ENCODE measurements around the gene ATXN2.
"Not testable (repeated sequence)": the region's sequence is repeated elsewhere in the genome, so short reads cannot be mapped to it uniquely, and the experiment has no call there.

The ATXN2 gene

DNA sequence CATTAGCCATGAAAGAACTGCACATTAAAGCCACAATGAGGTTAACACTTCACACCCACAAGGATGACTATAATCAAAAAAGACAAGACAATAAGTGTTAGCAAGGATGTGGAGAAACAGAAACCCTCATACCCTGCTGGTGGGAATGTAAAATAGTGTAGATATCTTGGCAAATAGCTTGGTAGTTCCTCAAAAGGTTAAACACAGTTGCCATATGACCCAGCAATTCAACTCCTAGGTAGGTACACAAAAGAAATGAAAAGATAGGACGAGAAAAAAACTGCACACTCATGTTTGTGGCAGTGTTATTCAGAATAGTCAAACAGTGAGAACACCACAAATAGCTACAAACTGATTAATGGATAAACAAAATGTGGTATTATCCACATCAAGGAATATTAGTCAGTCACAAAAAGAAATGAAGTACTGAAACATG, 93.5 kb downstream of the ATXN2 start:
- no peak for DNase-seq (ENCODE audit: low read depth, low spot score)

DNA sequence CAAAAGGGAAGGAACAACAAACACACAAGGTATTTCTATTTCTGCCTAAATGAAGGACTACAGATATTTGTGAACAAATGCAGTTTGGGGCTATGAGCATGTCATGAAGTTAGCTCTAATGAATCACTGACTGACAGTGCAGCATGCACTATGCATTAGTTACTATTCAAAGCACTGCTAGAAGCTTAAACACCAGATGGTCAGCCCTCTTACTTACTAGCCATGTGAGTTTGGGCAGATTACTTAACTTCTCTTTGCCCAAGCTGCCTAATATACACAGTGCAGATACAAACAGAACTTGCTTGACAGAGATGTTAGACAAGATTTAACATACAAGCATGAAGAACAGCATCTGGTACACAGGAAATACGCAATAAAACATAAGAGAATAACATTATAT, 96.0 kb downstream of the ATXN2 start:
- no peak for DNase-seq (ENCODE audit: low read depth, low spot score)

DNA sequence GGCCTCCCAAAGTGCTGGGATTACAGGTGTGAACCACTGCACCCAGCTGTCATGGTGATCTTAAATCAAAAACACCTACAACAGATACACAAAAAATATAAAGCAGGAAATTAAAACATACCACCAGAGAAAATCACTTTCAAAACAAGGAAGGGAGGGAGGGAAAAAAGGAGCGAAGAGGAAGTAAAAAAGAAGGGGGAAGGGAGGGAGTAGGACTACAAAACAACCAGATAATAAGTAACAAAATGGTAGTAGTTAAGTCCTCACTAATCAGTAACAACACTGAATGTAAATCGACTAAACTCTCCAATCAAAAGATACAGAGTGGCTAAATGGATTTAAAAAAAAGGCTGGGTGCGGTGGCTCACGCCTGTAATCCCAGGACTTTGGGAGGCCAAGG, 104.4 kb downstream of the ATXN2 start:
- no peak for DNase-seq (ENCODE audit: low read depth, low spot score)

DNA sequence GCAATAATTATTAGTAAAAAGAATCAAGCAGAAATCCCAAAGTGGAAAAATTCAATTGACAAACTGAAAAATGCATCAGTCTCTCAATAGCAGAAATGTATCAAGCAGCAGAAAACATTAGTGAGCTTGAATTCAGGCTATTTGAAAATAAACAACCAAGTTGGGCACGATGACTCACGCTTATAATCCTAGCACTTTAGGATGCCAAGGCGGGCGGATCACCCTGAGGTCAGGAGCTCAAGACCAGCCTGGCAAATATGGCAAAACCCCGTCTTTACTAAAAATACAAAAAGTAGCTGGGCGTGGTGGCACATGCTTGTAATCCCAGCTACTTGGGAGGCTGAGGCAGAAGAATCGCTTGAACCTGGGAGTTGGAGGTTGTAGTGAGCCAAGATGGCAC, 106.1 kb downstream of the ATXN2 start:
- DNase-seq (ENCODE audit: low read depth, low spot score) = not testable (repeated sequence)

DNA sequence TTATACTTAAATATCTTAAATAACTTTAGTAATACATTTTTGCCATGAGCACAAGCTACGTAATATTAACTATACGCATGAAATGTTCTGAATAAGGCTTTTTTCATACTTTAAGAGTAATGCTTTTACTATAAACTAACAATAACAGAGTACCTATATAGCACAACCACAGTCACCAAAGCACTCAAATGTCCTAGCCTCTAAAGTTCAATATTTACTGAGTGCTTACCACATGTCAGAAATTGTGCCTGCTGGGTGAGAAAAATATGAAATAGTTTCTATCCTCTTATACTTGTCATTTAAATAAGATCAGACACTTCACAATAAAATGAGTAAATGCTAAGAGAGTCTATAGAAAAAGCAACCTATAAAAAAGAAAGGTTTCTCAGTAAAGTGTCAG, 110.3 kb downstream of the ATXN2 start:
- DNase-seq (ENCODE audit: low read depth, low spot score) = no peak

DNA sequence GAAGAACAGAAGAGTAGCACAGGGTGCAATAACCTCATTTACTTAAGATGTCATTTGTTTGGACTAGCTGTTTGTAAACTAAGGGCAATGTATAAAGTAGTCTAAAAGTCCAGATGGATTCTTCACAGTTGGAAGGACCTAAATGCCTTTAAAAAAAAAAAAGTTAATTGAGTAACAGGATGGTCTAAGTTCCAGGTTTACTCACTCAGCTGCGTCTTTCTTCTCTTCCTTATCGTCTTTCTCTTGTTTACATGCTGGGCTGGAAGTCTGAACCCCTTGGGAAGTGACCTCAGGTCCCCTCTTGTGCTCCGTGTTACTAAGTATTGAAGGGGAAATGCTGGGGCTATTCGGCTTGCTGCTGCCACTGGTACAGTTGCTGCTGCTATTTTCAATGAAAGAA, 110.8 kb downstream of the ATXN2 start:
- DNase-seq (ENCODE audit: low read depth, low spot score) = no peak

DNA sequence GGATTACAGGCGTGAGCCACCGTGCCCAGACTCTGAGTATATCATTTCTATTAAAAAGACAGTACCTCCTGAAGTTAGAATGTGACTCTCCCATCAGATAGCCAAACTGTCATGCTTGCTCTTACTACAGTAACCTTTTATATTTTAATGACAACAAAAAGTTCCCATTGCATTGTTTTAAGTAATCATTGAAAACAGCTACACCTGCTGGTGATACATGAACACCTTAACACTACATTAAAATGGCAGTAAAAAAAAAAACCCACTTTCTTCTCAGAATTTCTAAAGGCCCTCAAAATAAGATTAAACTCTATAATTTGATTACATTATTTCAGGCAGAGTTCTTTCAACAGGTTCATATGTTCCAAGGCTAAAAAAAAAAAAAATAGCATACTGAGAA, 116.7 kb downstream of the ATXN2 start:
- DNase-seq (ENCODE audit: low read depth, low spot score) = no peak

DNA sequence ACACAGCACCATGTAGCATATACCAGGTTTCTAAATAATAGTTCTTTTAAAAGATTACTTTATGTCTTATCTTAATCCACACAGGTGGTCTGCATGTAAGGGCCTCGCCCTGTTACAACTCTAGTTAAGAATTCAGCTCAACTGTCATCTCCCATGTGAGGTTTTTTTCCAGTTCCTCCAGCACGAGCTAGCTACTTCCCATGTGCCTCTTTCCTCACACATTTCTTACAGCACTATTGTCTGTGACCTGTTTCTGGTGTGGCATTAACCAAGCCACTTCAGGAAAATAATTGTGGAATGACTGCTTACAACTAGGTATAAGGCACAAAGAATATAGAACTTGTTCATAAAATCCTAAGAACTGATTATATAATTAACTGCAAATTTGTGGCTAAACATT, 127.9 kb downstream of the ATXN2 start:
- no peak for DNase-seq (ENCODE audit: low read depth, low spot score)

DNA sequence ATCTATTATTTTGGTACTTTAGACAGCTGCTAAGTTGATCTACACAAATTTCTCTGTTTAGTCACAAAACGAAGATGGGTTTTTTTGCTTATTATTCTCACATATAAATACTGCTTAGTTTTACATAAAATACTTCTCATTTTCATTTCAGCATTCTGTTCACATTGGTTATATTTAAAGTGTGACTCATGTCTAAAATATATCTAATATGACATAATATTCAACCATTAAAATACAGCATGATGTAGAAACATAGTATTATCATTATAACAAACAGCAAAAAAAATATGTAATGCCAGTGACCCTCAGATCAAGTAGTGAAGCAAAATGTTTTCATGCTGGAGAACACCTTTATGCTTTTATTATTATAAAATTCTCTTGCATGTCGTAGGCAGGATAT, 129.7 kb downstream of the ATXN2 start:
- no peak for DNase-seq (ENCODE audit: low read depth, low spot score)

DNA sequence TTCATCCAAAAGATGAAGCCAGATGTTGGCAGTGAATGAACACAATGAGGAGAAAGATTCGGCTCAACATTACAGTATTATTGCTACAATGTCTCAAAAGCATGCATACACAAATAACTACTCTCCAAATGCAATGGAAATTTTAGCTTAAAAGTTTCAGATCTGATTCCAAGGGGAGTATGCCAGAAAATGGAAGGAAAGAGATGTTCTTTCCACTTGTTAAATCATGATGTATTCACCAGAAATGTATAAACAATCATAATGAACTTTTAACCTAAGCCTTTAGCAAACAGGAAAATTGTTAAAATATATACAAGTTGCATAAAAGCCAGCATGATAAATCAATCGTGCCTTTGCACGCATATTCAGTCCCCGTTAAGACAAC, 131.3 kb downstream of the ATXN2 start:
- DNase-seq (ENCODE audit: low read depth, low spot score) = no peak

DNA sequence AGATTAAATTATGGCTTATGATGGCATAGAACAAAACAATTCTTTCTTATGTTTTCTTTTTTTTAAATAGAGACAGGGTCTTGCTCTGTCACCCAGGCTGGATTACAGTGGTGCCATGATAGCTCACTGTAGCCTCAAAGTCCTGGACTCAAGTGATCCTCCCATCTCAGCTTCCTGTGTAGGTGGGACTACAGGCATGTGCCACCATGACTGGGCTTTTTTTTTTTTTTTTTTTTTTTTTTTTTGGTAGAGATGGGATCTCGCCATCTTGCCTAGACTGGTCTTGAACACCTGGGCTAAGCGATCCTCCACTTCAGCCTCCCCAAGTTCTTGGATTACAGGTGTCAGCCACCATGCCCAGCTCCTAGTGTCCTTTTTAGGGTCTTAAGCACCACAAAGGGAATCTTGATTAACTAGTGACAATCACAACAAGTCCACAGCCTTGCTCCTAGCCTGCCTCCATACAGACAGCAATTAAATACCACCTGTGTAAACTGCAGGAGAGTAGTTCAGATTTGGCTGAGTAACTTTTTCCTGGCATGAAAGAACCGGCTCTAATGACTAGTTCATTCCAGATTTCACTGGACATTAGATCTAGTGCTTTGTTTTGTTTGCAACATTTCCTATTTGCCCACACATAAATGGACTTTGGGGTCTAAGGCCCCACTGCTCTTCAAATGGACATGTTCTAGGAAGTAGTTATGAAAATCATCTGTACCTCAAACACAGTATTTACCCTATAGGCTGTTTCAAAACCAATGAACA, 131.8 kb downstream of the ATXN2 start:
- no peak for DNase-seq (ENCODE audit: low read depth, low spot score)

DNA sequence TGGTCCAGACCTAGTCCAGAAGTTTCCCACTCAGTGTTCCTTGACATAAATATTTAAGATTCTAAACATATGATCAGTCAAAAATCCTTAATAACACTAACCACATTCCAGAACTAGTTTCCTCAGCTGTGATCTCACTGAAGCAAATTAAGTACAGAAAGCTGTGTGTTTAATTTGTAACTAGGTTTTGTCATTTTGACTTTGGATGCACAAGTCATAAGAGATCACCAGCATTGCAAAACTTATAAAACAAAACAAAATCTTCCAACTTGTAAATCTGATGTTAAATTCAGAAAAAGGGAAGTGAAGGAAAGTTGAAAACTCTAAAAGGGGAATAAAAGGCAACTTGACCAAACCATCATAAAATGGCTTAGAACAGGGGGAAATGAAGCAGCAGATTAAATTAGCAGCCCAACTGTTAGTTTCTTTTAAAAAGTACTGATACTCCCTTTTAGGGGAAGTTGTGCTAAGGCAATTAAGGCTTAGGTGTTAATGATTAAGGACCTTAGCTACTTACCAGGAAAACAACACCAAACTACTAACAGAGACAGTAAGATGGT, 136.8 kb downstream of the ATXN2 start:
- DNase-seq (ENCODE audit: low read depth, low spot score) = no peak

DNA sequence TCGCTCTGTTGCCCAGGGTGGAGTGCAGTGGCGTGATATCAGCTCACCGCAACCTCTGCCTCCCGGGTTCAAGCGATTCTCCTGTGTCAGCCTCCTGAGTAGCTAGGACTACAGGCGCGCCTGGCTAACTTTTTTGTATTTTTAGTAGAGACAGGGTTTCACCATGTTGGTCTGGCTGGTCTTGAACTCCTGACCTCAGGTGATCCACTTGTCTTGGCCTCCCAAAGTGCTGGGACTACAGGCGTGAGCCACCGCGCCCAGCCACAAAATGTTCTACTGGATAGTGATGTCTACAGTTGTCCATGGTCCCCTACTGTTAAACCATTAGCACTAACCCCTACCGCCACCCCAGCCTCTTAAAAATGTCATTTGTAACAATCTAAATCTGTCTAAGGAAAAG, 139.0 kb downstream of the ATXN2 start:
- not testable (repeated sequence) for DNase-seq (ENCODE audit: low read depth, low spot score)

DNA sequence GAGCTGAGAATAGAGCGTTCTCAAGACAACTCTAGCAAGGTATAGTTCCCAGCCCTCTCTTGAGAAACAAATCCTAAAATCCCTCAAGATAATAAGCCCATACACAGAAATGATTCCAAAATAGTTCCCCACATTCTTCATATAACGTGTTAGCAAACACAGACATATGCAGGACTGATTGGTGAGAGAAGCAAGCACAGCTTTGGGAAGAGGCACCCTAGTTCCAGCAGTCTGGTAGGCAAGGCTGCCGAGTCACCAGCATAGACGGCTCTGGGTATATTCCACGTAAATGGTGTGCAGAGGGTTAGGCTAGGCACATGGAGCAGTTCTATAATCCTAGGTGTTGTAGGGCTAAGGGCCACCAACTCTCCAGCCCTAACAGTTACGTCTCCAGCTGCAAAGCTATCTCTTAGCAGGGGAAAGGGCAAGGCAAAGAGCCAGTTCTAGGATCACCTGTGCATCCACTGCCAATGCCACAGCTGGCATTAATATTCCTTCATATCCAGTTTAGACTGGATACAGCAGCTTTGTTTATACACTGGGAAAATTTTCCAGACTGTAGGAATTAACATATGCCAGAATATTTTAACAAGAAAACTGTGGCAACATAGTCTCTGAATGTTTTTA, 140.5 kb downstream of the ATXN2 start:
- DNase-seq (ENCODE audit: low read depth, low spot score) = no peak

DNA sequence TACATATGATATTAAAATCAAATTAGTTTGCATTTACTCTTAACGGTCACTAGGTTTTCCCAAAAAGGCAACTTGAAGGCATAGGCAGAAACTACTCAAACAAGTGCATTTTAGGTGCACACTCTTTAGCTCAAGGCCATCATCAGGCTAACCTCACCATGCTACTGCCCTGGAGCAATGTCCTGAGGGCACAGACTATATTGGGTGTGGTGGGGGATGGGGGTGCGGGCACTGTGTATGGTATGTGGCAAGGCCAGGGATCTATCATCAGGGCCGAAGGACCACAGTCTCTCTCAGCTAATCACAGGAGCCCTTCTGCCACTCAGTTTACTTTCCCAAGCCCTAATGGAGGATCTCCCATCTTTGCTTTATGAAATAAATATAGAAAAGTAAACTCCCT, 141.5 kb downstream of the ATXN2 start:
- no peak for DNase-seq (ENCODE audit: low read depth, low spot score)

DNA sequence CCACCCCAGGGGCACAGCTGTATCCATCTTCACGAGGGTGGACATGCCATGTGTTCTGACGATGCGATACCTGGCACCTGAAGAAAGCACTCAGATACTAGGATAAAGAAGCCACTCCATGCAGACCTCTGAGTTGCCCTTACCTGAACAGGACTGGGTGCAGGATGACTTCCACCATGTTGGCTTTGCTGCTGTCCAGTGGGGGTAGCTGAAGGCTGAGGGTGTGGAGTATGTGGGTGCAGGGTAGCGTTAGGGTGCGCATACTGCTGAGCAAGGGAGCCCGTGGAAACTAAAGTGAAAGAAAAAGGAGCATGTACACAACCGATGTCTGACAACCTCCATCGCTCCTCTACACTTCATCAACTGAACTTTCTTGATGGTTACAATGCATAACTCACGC, 142.0 kb downstream of the ATXN2 start:
- no peak for DNase-seq (ENCODE audit: low read depth, low spot score)

DNA sequence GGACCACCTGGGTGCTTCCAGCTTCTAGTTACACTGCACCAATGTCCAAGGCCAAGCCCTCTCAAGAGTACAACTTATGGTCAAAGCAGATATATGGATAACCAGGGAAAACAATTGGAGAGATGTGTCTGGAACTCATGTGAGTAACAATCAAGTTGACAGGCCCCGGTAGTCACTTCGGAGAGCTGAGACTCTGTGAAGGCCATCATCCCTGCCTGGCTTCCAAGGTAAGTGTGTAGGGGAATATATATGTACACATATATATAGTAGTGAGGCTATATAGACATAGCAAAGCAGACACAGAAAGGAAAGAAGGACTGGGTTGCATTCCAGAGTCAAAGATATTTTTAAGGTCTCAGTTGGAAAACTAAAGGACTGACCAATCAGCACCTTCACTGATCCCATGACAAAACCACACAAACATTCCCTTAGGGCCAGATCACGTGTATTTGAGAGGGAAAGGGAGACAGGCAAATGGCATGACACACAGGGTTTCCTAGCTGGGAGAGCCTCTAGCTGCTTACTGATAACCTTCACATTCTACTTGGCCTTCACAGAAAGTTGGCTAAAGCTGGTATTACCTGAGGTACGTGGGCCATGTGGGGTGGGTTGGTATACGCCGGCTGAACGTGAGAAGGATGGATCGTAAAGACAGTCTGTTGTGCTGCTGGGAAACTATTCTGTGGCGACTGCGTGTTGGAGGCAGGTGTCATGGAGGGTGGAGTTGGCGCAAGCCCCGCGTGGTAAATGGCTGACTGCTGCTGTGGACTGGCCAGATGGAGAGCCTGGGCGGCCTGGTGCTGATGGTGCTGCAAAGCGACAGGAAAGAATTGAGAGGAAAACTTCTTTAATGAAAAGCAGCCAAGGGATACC, 143.4 kb downstream of the ATXN2 start:
- DNase-seq (ENCODE audit: low read depth, low spot score) = no peak

DNA sequence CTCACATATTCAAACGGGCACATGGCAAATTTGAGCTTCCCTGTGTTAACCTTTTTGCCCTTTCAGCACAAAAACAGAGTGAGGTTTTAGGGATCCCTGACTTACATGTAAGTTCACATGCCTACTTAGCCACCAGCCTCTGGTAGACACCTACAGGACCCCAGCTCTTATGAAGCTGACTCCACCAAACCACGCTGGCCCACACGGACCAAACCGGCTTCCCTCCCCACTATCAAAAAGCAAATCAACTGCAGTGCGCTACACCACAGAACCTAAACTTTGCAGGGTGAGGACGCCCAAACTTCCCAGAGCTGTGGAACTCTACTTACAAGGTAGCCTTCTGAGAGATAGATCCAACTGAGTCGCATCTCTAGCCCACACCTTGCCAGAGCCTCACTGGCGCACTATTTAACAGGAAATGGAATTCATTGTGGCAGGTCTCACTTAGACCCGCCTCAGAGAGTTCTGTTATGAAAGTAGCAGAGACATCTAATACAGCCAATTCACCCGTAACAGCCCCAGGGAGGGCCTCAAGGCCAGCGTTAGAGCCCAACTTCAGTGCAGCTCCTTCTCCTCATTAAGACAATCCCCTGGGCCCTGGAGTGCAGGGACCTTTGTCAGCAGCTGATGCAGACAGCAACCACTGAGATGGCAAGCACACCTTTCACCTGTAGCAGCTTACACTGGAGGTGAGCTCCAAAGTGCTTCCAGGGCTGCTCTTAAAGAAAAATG, 144.2 kb downstream of the ATXN2 start:
- no peak for DNase-seq (ENCODE audit: low read depth, low spot score)

DNA sequence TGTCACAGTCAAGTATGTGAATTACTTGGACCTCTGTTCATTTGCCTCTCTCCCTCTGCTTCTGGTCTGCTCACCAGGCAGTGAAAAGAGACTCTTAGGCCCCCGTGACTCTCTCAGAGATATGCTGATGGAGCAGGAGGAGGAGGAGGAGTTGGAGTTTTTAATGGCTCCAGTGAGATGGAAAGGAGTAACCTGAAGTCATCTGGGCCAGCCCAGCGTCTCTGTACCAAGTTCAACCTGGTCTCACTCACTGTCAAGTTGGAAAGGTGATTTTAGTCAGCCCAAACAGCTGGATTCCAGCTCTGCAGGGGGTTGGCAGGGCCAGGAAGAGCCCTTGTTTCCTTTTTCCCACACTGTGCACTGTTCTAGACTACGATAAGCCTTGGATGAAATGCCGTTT, 144.8 kb downstream of the ATXN2 start:
- DNase-seq (ENCODE audit: low read depth, low spot score) = no peak

DNA sequence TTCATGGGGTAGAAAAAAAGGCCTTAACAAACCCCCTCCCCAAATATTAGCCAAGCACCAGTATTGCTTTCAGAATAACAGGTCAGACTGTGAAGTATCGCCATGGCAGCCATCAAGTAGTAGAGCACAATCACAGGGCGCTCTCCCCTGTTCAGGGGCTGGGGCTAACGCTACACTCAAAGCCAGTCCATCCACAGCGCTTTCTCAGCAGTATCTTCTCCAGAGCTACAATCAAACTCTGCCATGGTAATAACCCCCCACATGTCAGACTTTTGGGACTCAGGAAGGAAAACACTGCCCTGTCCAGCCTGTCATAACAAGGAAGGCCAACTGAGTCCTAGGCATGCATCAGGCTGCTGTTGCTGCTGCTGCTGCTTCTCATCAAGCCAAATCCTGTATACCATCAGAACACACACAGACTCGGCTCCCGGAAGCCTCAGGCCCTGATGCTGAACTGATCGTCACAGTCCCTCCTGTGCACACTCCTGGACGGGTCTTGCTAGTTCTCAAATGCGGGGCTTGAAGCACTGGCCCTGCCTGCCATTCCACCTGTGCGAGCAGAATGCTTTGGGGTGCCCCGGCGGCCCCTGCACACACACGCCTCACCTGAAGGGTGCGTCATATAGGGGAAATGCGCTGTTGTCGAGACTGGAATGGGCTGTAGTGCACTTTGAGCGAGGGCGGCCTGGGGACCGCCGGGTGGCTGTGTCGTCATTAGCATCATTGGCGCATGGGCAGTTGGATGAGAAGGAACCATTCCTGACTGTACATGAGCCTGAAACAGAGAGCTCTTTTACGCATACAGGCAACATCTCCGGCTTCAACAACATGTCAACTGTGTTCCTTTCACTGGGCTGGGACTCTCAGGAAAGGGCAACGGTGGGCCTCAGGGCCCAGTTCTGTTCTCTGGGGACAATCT, 145.8 kb downstream of the ATXN2 start:
- no peak for DNase-seq (ENCODE audit: low read depth, low spot score)

All from activated CD4-positive, CD25-positive, alpha-beta regulatory T cell treated with anti-CD3 and anti-CD28 coated beads, Interleukin-2, amount 50 U/mL, for 16 hours (primary cell).